GM12873 (cell line): ENCODE results near the gene ACKR4.

ENCODE experiments used
- CTCF ChIP-seq: IDR thresholded peaks from 2 replicates; pipeline ENCODE4 v1.5.1; 2012; ENCODE audit warnings: low read depth, mild to moderate bottlenecking, moderate library complexity, low read length, control low read depth; ENCODE audit not compliant: insufficient read depth; ENCODE audit errors: missing control alignments

ACKR4 gene

GRCh38 chr3:132596326-132596725 lies 744 bp upstream of the ACKR4 start:
- TF ChIP-seq CTCF: no peak

- TF ChIP-seq CTCF: no peak
Measured at GRCh38 chr3:132597660-132598059, 590 bp downstream of the ACKR4 start.

GRCh38 chr3:132598181-132598580 lies 1.1 kb downstream of the ACKR4 start:
- no peak for TF ChIP-seq CTCF

GRCh38 chr3:132605374-132605792 lies 8.3 kb downstream of the ACKR4 start:
- TF ChIP-seq CTCF: no peak

- no peak for TF ChIP-seq CTCF
Measured at GRCh38 chr3:132606085-132606484, 9.0 kb downstream of the ACKR4 start.

GRCh38 chr3:132615881-132616280 lies 18.8 kb downstream of the ACKR4 start:
- no peak for TF ChIP-seq CTCF

GRCh38 chr3:132616780-132617179 lies 19.7 kb downstream of the ACKR4 start:
- TF ChIP-seq CTCF: no peak

GRCh38 chr3:132622148-132622547 lies 25.1 kb downstream of the ACKR4 start:
- no peak for TF ChIP-seq CTCF
